Erythroblast (primary cell): Measurements from ENCODE around the gene TTC28.

Source experiments
- GATA1 ChIP-seq: IDR thresholded peaks from 2 replicates; pipeline ENCODE4 v1.6.1; 2011; ENCODE audit warnings: low read depth, mild to moderate bottlenecking, control low read depth, low read length, moderate library complexity
- POLR2A ChIP-seq: IDR thresholded peaks from 2 replicates; pipeline ENCODE4 v1.6.1; 2011; ENCODE audit warnings: mild to moderate bottlenecking, low read length

GRCh38 chr22:28381429-28382167, 298.0 kb downstream of the TTC28 start:
- no peak for TF ChIP-seq POLR2A
- TF ChIP-seq GATA1: no peak
